Activated B cell treated with CpG ODN at 0.5 μM for 24 hours (primary cell): ENCODE results near the gene TMEM94. TPM values are rescaled to one million over a fixed set of nuclear protein-coding genes. Genes with fewer than 3 reads are reported as not detected.

ENCODE experiments used
- ATAC-seq: fragments of 200-7000 bp; cut with Tn5 transposase; one replicate; pipeline ENCODE4 v1.10.0; 2021; ENCODE audit warnings: low read depth, mild to moderate bottlenecking, moderate library complexity
- CTCF ChIA-PET: fragments of 350-600 bp; sonication (Branson Sonifier 250); formaldehyde crosslinking; loops from one replicate; lab custom pipeline; 2021; ENCODE audit warnings: antibody characterized with exemption; lab: Charles Lee
- POLR2A ChIA-PET: fragments of 350-600 bp; sonication (Branson Sonifier 250); formaldehyde crosslinking; loops from one replicate; lab custom pipeline; 2021; ENCODE audit warnings: antibody characterized with exemption; lab: Charles Lee
- DNase-seq: peaks from one replicate; pipeline ENCODE4 v3.0.0; 2022
- H3K27ac Mint-ChIP-seq: one replicate; pipeline ENCODE4 v1.8.0; 2020; ENCODE audit warnings: mixed read lengths
- H3K27me3 Mint-ChIP-seq: one replicate; pipeline ENCODE4 v1.8.0; 2021; ENCODE audit warnings: mixed read lengths
- H3K36me3 Mint-ChIP-seq: one replicate; pipeline ENCODE4 v1.8.0; 2021; ENCODE audit warnings: low read depth, mixed read lengths
- H3K4me1 Mint-ChIP-seq: one replicate; pipeline ENCODE4 v1.8.0; 2021; ENCODE audit warnings: mixed read lengths
- H3K4me3 Mint-ChIP-seq: one replicate; pipeline ENCODE4 v1.8.0; 2020; ENCODE audit warnings: mild to moderate bottlenecking, mixed read lengths
- H3K9me3 Mint-ChIP-seq: one replicate; pipeline ENCODE4 v1.8.0; 2020; ENCODE audit warnings: mixed read lengths
- CTCF ChIP-seq: fragments of 200-600 bp; IDR thresholded peaks from one replicate; pipeline ENCODE4 v1.8.0; 2022; ENCODE audit warnings: antibody characterized with exemption, mild to moderate bottlenecking
- intact Hi-C: fragments of 100-400 bp; cut with micrococcal nuclease; formaldehyde crosslinking; loops from one replicate; pipeline ENCODE4 v1.15.1; 2024
- total RNA-seq: library from RNA; stranded (reverse); gene quantifications from 2 replicates; pipeline ENCODE4 v1.2.3, GENCODE V29; 2022

TMEM94 gene
- total RNA-seq, 1 donor from 2014 or later: 86.6 TPM

DNA sequence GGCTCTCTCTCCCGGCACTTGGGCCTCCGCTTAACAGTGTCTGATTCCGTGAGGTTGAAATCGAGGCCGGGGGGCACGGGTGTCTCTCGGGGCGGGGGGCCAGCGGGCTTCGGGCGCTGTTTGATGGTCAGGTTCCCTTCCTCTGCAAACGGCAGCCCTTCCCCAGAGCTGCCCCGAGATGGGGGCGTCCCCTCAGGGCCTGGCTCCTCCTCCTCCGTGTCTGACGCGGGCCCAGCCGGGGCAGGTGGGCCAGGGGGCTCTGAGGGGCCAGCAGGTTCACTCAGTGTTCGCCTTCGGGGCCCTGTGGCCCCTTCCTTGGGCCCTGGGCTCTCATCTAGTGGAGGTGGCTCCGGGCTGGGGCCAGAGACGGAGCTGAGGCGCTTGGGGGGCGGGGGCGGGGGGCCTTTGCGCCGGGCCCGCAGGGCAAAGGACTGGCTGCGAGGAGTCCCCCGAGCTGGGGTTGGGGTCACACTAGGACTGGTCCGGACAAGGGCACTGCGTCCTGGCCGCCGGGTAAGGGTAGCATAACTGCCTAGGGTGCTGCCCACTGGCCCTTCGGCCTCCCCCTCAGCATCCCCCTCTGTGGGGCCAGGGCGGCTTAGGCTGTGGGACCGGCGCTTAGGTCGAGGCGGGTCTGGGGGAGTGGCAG lies 45.8 kb downstream of the TMEM94 start:
- Mint-ChIP-seq H3K36me3 (peaks cover 20% of the 10 kb centered on the region), H3K9me3 (no peaks in the 10 kb centered on the region), H3K27me3 (no peaks in the 10 kb centered on the region), H3K4me1 (peaks cover 2% of the 10 kb centered on the region), H3K27ac (no peak overlapping the region), H3K4me3 (no peak overlapping the region)
- POLR2A ChIA-PET: no interaction called here
- no peak for TF ChIP-seq CTCF
- no peak for DNase-seq
- intact Hi-C loops: loop anchor here (5.0 kb wide), 1 partner anchor 245 kb away; no protein-coding TSS in a partner anchor
- ATAC-seq: no peak
- CTCF ChIA-PET: interaction anchor here (1.1 to 1.4 kb wide), 2 partner anchors 23 to 100 kb away, joined by 3 read pairs; partner anchors contain the start of gene LLGL2

DNA sequence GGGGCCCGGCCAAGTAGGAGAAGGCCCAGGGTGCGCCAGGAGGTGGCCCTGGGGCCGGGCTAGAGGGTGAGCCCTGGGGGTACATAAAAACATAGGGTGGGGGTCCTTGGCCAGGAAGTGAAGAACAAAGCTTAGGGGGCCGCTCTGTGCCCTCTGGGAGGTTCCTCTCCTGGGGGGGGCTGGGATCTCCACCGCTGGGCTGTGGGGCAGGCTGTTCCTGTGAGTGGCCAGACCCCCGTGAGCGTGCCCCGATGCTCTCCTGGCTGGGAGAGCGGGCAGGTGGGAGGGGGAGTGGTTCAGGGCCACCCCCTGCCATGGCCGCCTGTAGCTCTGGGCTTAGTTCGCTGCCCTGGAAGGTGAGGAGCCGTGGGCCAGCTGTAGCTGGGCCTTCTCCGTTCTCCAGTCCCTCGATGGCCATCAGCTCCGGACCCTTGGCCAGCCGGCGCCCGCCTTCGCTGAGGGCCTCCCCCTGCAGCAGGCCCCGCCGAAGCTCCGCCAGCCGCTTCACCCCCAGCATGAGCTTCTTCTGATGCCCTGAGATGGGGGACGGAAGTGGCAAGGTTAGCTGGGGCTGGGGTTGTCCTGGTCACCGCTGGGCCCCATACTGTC lies 46.4 kb downstream of the TMEM94 start:
- Mint-ChIP-seq H3K9me3 (no peaks in the 10 kb centered on the region), H3K4me1 (peaks cover 2% of the 10 kb centered on the region), H3K36me3 (peaks cover 16% of the 10 kb centered on the region), H3K4me3 (no peak overlapping the region), H3K27me3 (no peaks in the 10 kb centered on the region), H3K27ac (no peak overlapping the region)
- intact Hi-C loops: loop anchor here (5.0 kb wide), 1 partner anchor 244 kb away; no protein-coding TSS in a partner anchor
- no peak for ATAC-seq
- ChIA-PET CTCF (interaction anchor here (1.1 to 1.4 kb wide), 2 partner anchors 22 to 99 kb away, joined by 3 read pairs; partner anchors contain the start of gene LLGL2), POLR2A (interaction anchor here (0.8 to 1.7 kb wide), 2 partner anchors 13 to 277 kb away, joined by 3 to 4 read pairs; partner anchors contain the start of gene TSEN54)
- TF ChIP-seq CTCF: no peak
- DNase-seq: no peak

DNA sequence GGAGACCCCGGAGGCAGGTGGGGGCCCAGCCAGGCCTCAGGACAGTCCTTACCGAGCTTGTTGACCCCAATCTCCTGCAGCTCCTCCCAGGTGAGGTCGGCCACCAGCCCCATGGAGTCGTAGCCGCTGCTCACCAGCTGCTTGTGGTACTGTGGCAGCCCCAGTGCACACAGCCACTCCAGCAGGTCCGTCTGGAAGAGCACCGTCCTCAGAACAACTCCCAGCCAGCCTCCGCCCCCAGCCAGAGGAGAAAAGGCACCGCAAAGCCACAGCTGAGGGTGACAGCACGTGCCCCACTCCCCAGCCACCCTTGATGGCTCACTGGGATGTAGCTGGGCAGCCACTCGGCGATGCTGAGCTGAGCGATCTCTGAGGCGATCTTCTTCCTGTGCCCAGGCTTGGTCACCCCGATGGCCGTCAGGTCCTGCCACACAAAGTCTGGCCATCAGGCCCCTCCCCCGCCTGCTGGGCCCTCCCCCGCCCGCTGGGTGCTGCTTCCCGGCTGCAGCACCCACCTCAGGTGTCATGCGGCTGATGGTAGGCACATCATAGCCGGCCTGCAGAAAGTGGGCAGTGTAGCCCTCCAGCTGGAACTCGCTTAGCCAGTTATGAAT lies 47.0 kb downstream of the TMEM94 start:
- intact Hi-C loops: loop anchor here (5.0 kb wide), 1 partner anchor 244 kb away; no protein-coding TSS in a partner anchor

GRCh38 chr17:75503976-75504346 lies 47.5 kb downstream of the TMEM94 start:
- Mint-ChIP-seq H3K36me3 (peaks cover 6% of the 10 kb centered on the region), H3K9me3 (no peaks in the 10 kb centered on the region), H3K4me3 (no peak overlapping the region), H3K4me1 (peaks cover 2% of the 10 kb centered on the region), H3K27ac (no peak overlapping the region), H3K27me3 (no peaks in the 10 kb centered on the region)
- no peak for ATAC-seq
- CTCF ChIA-PET: no interaction called here
- no peak for TF ChIP-seq CTCF
- intact Hi-C loops: loop anchor here (1.0 to 5.0 kb wide), 5 partner anchors 11 to 243 kb away; partner anchors contain the start of genes CASKIN2 and LLGL2
- DNase-seq: no peak
- POLR2A ChIA-PET: interaction anchor here (0.6 to 1.7 kb wide), 2 partner anchors 12 to 122 kb away, joined by 3 to 4 read pairs; partner anchors contain the start of gene TSEN54

More for the DNA sequence above, 47.0 kb downstream of the TMEM94 start:
- DNase-seq: no peak
- peaks cover 11% of the 10 kb centered on the region for H3K36me3 Mint-ChIP-seq
- ATAC-seq: no peak
- ChIA-PET POLR2A (interaction anchor here (0.6 to 1.7 kb wide), 3 partner anchors 13 to 277 kb away, joined by 3 to 4 read pairs (median 3); partner anchors contain the start of gene TSEN54), CTCF (interaction anchor here (1.1 to 1.4 kb wide), 2 partner anchors 22 to 98 kb away, joined by 3 read pairs; partner anchors contain the start of gene LLGL2)
- no peak for TF ChIP-seq CTCF
- no peak overlapping the region for H3K4me3 Mint-ChIP-seq
- H3K27ac Mint-ChIP-seq: no peak overlapping the region
- H3K27me3 Mint-ChIP-seq: no peaks in the 10 kb centered on the region
- no peaks in the 10 kb centered on the region for H3K9me3 Mint-ChIP-seq
- H3K4me1 Mint-ChIP-seq: peaks cover 2% of the 10 kb centered on the region
